Keratinocyte (primary cell): ENCODE results near the gene BLTP2.

Source experiments
- CTCF ChIP-seq, 3 experiments: IDR thresholded peaks in 1 of 3; conservative IDR thresholded peaks in 1 of 3; optimal IDR thresholded peaks in 1 of 3; 2 replicates in 2 of 3; 3 replicates in 1 of 3; pipeline versions ENCODE3 to v1.5.1; 2011; ENCODE audit warnings: low read length in 3 of 3, mild to moderate bottlenecking in 3 of 3, moderate library complexity in 2 of 3, control low read depth in 1 of 3, inconsistent platforms in 1 of 3; ENCODE audit not compliant: insufficient read depth in 2 of 3; ENCODE audit errors: extremely low read depth in 1 of 3
- EZH2 ChIP-seq: IDR thresholded peaks from one replicate; pipeline ENCODE4 v1.6.1; 2012; ENCODE audit warnings: inconsistent platforms, mild to moderate bottlenecking, low read length, moderate library complexity

GRCh38 chr17:28618464-28618863 lies 26.5 kb downstream of the BLTP2 start:
- TF ChIP-seq CTCF (optimal IDR thresholded peaks at IDR 0.05 in 1 of 3, IDR thresholded peaks at IDR 0.05 in 1 of 3, conservative IDR thresholded peaks at IDR 0.05 in 1 of 3; ENCODE audit: extremely low read depth in 1 of 3, insufficient read depth in 2 of 3, low read length in 3 of 3), result no peak
- no peak for TF ChIP-seq EZH2
